GM23338 (cell line): ENCODE measurements around the gene ARMC9. TPM values are rescaled to one million over a fixed set of nuclear protein-coding genes. Genes with fewer than 3 reads are reported as not detected.

ENCODE experiments used
- ATAC-seq: fragments of 200-7000 bp; cut with Tn5 transposase; 3 replicates; pipeline ENCODE4 v1.9.1; 2020
- DNase-seq: peaks from one replicate; pipeline ENCODE4 v3.0.0-alpha.2; 2015; ENCODE audit warnings: low spot score
- H2AFZ ChIP-seq: fragments of 200-600 bp; sonication (generic); 2 replicates; pipeline ENCODE4 v1.8.0; 2016; ENCODE audit warnings: antibody characterized with exemption, mild to moderate bottlenecking, moderate library complexity
- H3F3A ChIP-seq: fragments of 200-600 bp; sonication (generic); replicated peaks from 2 replicates; pipeline ENCODE4 v1.8.0; 2017; ENCODE audit warnings: antibody characterized with exemption, mixed run types, low read depth
- H3K27ac ChIP-seq: fragments of 200-600 bp; sonication (generic); 2 replicates; pipeline ENCODE4 v1.6.1; 2016; ENCODE audit warnings: low read depth
- H3K27me3 ChIP-seq: fragments of 200-600 bp; sonication (generic); 2 replicates; pipeline ENCODE4 v1.8.0; 2016; ENCODE audit warnings: mild to moderate bottlenecking, mixed run types, moderate library complexity; ENCODE audit not compliant: insufficient read depth
- H3K36me3 ChIP-seq: fragments of 200-600 bp; sonication (generic); 2 replicates; pipeline ENCODE4 v1.8.0; 2016; ENCODE audit warnings: mild to moderate bottlenecking; ENCODE audit not compliant: insufficient read depth
- H3K4me1 ChIP-seq: fragments of 200-600 bp; sonication (generic); 2 replicates; pipeline ENCODE4 v1.8.0; 2016; ENCODE audit warnings: mild to moderate bottlenecking, moderate library complexity; ENCODE audit not compliant: insufficient read depth
- H3K4me2 ChIP-seq: fragments of 200-600 bp; sonication (generic); 2 replicates; pipeline ENCODE4 v1.7.1; 2017; ENCODE audit warnings: mixed run types
- H3K4me3 ChIP-seq: fragments of 200-600 bp; sonication (generic); 2 replicates; pipeline ENCODE4 v1.6.1; 2016; ENCODE audit warnings: mixed run types
- H3K79me2 ChIP-seq: fragments of 200-600 bp; sonication (generic); replicated peaks from 2 replicates; pipeline ENCODE4 v1.8.0; 2017; ENCODE audit warnings: mild to moderate bottlenecking; ENCODE audit not compliant: insufficient read depth
- H3K9me2 ChIP-seq: fragments of 200-600 bp; sonication (generic); 2 replicates; pipeline ENCODE4 v1.8.0; 2017; ENCODE audit not compliant: insufficient read depth
- H4K20me1 ChIP-seq: fragments of 200-600 bp; sonication (generic); replicated peaks from 2 replicates; pipeline ENCODE4 v1.8.0; 2017; ENCODE audit warnings: mild to moderate bottlenecking; ENCODE audit not compliant: insufficient read depth
- H3K27ac Mint-ChIP-seq: 2 replicates; pipeline ENCODE4 v1.8.0; 2020; ENCODE audit warnings: inconsistent platforms, mild to moderate bottlenecking, moderate library complexity, mixed read lengths
- H3K27me3 Mint-ChIP-seq: 3 replicates; pipeline ENCODE4 v1.8.0; 2022; ENCODE audit warnings: low read depth, mild to moderate bottlenecking, moderate library complexity, mixed read lengths, inconsistent platforms; ENCODE audit not compliant: insufficient read depth, poor library complexity
- H3K36me3 Mint-ChIP-seq: 3 replicates; pipeline ENCODE4 v1.8.0; 2021; ENCODE audit warnings: low read depth, mild to moderate bottlenecking, inconsistent platforms, moderate library complexity, mixed read lengths
- H3K4me1 Mint-ChIP-seq: 3 replicates; pipeline ENCODE4 v1.8.0; 2020; ENCODE audit warnings: mild to moderate bottlenecking, inconsistent platforms, mixed read lengths
- H3K4me3 Mint-ChIP-seq: 3 replicates; pipeline ENCODE4 v1.8.0; 2021; ENCODE audit warnings: moderate library complexity, mild to moderate bottlenecking, inconsistent platforms, mixed read lengths
- H3K9me3 Mint-ChIP-seq: 3 replicates; pipeline ENCODE4 v1.8.0; 2020; ENCODE audit warnings: moderate library complexity, mild to moderate bottlenecking, inconsistent platforms, mixed read lengths
- CREB1 ChIP-seq: fragments of 250-450 bp; sonication (Bioruptor Pico); IDR thresholded peaks from 2 replicates; pipeline ENCODE4 v1.5.0; 2020; ENCODE audit warnings: low read depth, mild to moderate bottlenecking, moderate library complexity
- EZH2 ChIP-seq: fragments of 200-600 bp; sonication (generic); IDR thresholded peaks from one replicate; pipeline ENCODE4 v1.8.0; 2017; ENCODE audit warnings: antibody characterized with exemption, mild to moderate bottlenecking, low read depth; ENCODE audit not compliant: unreplicated experiment
- EZH2phosphoT487 ChIP-seq: fragments of 200-600 bp; sonication (generic); IDR thresholded peaks from one replicate; pipeline ENCODE4 v1.8.1; 2018; ENCODE audit warnings: antibody characterized with exemption; ENCODE audit not compliant: unreplicated experiment
- JUNB ChIP-seq: IDR thresholded peaks from one replicate; pipeline ENCODE4 v1.6.1; 2016; ENCODE audit warnings: antibody characterized with exemption; ENCODE audit not compliant: unreplicated experiment
- NANOG ChIP-seq: IDR thresholded peaks from 2 replicates; pipeline ENCODE4 v1.6.1; 2016; ENCODE audit warnings: antibody characterized with exemption, borderline replicate concordance
- POLR2AphosphoS5 ChIP-seq: IDR thresholded peaks from 2 replicates; pipeline ENCODE4 v1.6.1; 2016; ENCODE audit warnings: antibody characterized with exemption, low read depth
- STAT1 ChIP-seq: IDR thresholded peaks from one replicate; pipeline ENCODE4 v1.6.1; 2016; ENCODE audit warnings: antibody characterized with exemption; ENCODE audit not compliant: unreplicated experiment
- ZNF114 ChIP-seq: fragments of 250-450 bp; sonication (Bioruptor Pico); IDR thresholded peaks from 2 replicates; pipeline ENCODE4 v1.5.0; 2020; ENCODE audit warnings: mild to moderate bottlenecking, moderate library complexity
- ZNF331 ChIP-seq: fragments of 250-450 bp; sonication (Bioruptor Pico); IDR thresholded peaks from 2 replicates; pipeline ENCODE4 v1.5.0; 2020; ENCODE audit warnings: low read depth, mild to moderate bottlenecking, moderate library complexity
- polyA plus RNA-seq: library from polyadenylated mRNA; unstranded; fragments of >200 nt; fragmentation: Nextera tagmentation; extraction: Ambion mirVana; gene quantifications from 2 replicates; pipeline ENCODE4 v1.2.1, GENCODE V29; 2016
- total RNA-seq: library from RNA; depleted of rRNA; stranded (reverse); fragments of >200 nt; shearing (Covaris generic); gene quantifications from 2 replicates; pipeline ENCODE4 v1.2.3, GENCODE V29; 2014
- TF ChIP-seq, protein P1 (sequence below): IDR thresholded peaks from 2 replicates; pipeline ENCODE4 v1.6.1; 2016; ENCODE audit warnings: antibody characterized with exemption
- TF ChIP-seq, protein P2 (sequence below): IDR thresholded peaks from one replicate; pipeline ENCODE4 v1.6.1; 2018; ENCODE audit warnings: antibody characterized with exemption; ENCODE audit not compliant: unreplicated experiment
- TF ChIP-seq, protein P3 (sequence below), 2 experiments: fragments of 200-600 bp in 1 of 2; sonication (generic) in 1 of 2; conservative IDR thresholded peaks; 2 replicates each; pipeline versions ENCODE4 v1.5.1 to v1.6.1; 2016 to 2017; ENCODE audit warnings: antibody characterized with exemption in 2 of 2, low read depth in 2 of 2, mild to moderate bottlenecking in 2 of 2, moderate library complexity in 1 of 2
- TF ChIP-seq, protein P4 (sequence below): fragments of 250-450 bp; sonication (Bioruptor Pico); IDR thresholded peaks from 2 replicates; pipeline ENCODE4 v1.5.0; 2020; ENCODE audit warnings: mild to moderate bottlenecking, moderate library complexity

Gene ARMC9
- total and polyA plus RNA-seq, 2 experiments from 2014 or later = 29.2 to 56.0 TPM

GRCh38 chr2:231415029-231415428 is 216.6 kb downstream of the ARMC9 start:
- Mint-ChIP-seq H3K4me1 (peaks cover 39% of the 10 kb centered on the region), H3K27me3 (peaks cover 13% of the 10 kb centered on the region)
- TF ChIP-seq ZNF331 (no peak), EZH2 (no peak), POLR2AphosphoS5 (no peak), ZNF114 (CRISPR knock-in tag) (no peak), EZH2phosphoT487 (no peak), NANOG (no peak), JUNB (no peak), STAT1 (no peak), CREB1 (CRISPR knock-in tag) (no peak)
- TF ChIP-seq, protein P1, sequence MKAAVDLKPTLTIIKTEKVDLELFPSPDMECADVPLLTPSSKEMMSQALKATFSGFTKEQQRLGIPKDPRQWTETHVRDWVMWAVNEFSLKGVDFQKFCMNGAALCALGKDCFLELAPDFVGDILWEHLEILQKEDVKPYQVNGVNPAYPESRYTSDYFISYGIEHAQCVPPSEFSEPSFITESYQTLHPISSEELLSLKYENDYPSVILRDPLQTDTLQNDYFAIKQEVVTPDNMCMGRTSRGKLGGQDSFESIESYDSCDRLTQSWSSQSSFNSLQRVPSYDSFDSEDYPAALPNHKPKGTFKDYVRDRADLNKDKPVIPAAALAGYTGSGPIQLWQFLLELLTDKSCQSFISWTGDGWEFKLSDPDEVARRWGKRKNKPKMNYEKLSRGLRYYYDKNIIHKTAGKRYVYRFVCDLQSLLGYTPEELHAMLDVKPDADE = no peak
- TF ChIP-seq, protein P2, sequence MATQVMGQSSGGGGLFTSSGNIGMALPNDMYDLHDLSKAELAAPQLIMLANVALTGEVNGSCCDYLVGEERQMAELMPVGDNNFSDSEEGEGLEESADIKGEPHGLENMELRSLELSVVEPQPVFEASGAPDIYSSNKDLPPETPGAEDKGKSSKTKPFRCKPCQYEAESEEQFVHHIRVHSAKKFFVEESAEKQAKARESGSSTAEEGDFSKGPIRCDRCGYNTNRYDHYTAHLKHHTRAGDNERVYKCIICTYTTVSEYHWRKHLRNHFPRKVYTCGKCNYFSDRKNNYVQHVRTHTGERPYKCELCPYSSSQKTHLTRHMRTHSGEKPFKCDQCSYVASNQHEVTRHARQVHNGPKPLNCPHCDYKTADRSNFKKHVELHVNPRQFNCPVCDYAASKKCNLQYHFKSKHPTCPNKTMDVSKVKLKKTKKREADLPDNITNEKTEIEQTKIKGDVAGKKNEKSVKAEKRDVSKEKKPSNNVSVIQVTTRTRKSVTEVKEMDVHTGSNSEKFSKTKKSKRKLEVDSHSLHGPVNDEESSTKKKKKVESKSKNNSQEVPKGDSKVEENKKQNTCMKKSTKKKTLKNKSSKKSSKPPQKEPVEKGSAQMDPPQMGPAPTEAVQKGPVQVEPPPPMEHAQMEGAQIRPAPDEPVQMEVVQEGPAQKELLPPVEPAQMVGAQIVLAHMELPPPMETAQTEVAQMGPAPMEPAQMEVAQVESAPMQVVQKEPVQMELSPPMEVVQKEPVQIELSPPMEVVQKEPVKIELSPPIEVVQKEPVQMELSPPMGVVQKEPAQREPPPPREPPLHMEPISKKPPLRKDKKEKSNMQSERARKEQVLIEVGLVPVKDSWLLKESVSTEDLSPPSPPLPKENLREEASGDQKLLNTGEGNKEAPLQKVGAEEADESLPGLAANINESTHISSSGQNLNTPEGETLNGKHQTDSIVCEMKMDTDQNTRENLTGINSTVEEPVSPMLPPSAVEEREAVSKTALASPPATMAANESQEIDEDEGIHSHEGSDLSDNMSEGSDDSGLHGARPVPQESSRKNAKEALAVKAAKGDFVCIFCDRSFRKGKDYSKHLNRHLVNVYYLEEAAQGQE = no peak
- TF ChIP-seq, protein P3, sequence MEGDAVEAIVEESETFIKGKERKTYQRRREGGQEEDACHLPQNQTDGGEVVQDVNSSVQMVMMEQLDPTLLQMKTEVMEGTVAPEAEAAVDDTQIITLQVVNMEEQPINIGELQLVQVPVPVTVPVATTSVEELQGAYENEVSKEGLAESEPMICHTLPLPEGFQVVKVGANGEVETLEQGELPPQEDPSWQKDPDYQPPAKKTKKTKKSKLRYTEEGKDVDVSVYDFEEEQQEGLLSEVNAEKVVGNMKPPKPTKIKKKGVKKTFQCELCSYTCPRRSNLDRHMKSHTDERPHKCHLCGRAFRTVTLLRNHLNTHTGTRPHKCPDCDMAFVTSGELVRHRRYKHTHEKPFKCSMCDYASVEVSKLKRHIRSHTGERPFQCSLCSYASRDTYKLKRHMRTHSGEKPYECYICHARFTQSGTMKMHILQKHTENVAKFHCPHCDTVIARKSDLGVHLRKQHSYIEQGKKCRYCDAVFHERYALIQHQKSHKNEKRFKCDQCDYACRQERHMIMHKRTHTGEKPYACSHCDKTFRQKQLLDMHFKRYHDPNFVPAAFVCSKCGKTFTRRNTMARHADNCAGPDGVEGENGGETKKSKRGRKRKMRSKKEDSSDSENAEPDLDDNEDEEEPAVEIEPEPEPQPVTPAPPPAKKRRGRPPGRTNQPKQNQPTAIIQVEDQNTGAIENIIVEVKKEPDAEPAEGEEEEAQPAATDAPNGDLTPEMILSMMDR (conservative IDR thresholded peaks at IDR 0.05; ENCODE audit: low read depth in 2 of 2) = no peak
- TF ChIP-seq, protein P4, sequence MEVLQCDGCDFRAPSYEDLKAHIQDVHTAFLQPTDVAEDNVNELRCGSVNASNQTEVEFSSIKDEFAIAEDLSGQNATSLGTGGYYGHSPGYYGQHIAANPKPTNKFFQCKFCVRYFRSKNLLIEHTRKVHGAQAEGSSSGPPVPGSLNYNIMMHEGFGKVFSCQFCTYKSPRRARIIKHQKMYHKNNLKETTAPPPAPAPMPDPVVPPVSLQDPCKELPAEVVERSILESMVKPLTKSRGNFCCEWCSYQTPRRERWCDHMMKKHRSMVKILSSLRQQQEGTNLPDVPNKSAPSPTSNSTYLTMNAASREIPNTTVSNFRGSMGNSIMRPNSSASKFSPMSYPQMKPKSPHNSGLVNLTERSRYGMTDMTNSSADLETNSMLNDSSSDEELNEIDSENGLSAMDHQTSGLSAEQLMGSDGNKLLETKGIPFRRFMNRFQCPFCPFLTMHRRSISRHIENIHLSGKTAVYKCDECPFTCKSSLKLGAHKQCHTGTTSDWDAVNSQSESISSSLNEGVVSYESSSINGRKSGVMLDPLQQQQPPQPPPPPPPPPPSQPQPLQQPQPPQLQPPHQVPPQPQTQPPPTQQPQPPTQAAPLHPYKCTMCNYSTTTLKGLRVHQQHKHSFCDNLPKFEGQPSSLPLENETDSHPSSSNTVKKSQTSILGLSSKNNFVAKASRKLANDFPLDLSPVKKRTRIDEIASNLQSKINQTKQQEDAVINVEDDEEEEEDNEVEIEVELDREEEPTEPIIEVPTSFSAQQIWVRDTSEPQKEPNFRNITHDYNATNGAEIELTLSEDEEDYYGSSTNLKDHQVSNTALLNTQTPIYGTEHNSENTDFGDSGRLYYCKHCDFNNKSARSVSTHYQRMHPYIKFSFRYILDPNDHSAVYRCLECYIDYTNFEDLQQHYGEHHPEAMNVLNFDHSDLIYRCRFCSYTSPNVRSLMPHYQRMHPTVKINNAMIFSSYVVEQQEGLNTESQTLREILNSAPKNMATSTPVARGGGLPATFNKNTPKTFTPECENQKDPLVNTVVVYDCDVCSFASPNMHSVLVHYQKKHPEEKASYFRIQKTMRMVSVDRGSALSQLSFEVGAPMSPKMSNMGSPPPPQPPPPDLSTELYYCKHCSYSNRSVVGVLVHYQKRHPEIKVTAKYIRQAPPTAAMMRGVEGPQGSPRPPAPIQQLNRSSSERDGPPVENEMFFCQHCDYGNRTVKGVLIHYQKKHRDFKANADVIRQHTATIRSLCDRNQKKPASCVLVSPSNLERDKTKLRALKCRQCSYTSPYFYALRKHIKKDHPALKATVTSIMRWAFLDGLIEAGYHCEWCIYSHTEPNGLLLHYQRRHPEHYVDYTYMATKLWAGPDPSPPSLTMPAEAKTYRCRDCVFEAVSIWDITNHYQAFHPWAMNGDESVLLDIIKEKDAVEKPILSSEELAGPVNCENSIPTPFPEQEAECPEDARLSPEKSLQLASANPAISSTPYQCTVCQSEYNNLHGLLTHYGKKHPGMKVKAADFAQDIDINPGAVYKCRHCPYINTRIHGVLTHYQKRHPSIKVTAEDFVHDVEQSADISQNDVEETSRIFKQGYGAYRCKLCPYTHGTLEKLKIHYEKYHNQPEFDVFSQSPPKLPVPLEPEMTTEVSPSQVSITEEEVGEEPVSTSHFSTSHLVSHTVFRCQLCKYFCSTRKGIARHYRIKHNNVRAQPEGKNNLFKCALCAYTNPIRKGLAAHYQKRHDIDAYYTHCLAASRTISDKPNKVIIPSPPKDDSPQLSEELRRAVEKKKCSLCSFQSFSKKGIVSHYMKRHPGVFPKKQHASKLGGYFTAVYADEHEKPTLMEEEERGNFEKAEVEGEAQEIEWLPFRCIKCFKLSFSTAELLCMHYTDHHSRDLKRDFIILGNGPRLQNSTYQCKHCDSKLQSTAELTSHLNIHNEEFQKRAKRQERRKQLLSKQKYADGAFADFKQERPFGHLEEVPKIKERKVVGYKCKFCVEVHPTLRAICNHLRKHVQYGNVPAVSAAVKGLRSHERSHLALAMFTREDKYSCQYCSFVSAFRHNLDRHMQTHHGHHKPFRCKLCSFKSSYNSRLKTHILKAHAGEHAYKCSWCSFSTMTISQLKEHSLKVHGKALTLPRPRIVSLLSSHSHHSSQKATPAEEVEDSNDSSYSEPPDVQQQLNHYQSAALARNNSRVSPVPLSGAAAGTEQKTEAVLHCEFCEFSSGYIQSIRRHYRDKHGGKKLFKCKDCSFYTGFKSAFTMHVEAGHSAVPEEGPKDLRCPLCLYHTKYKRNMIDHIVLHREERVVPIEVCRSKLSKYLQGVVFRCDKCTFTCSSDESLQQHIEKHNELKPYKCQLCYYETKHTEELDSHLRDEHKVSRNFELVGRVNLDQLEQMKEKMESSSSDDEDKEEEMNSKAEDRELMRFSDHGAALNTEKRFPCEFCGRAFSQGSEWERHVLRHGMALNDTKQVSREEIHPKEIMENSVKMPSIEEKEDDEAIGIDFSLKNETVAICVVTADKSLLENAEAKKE (CRISPR knock-in tag) = no peak

More at GRCh38 chr2:231415029-231415428, 216.6 kb downstream of the ARMC9 start:
- Histone ChIP-seq H3K4me2 (no peak overlapping the region), H4K20me1 (no peaks in the 10 kb centered on the region), H3K27me3 (no peaks in the 10 kb centered on the region), H3F3A (peaks cover 10% of the 10 kb centered on the region; the same call in 1 of the 2 replicates), H3K4me1 (peaks cover 30% of the 10 kb centered on the region), H3K36me3 (no peaks in the 10 kb centered on the region), H3K79me2 (no peaks in the 10 kb centered on the region), H3K27ac (no peak overlapping the region), H2AFZ (no peak overlapping the region), H3K9me2 (no peaks in the 10 kb centered on the region), H3K4me3 (no peak overlapping the region)
- DNase-seq = peak; percentile 0
- H3K9me3 Mint-ChIP-seq = peaks cover 7% of the 10 kb centered on the region
- no peak overlapping the region for H3K27ac Mint-ChIP-seq
- peaks cover 13% of the 10 kb centered on the region for H3K36me3 Mint-ChIP-seq
- no peak for ATAC-seq
- H3K4me3 Mint-ChIP-seq = no peak overlapping the region
